Pancreas (tissue), 10 donors: Measurements from ENCODE around the gene AGPAT1. TPM values are rescaled to one million over a fixed set of nuclear protein-coding genes. Genes with fewer than 3 reads are reported as not detected.

Experiments
- ATAC-seq, 4 donors: fragments of 200-7000 bp; cut with Tn5 transposase; one replicate each; pipeline versions ENCODE4 v1.8.0 to v1.9.1; 2020; ENCODE audit warnings: mild to moderate bottlenecking in 4 of 4, moderate library complexity in 4 of 4
- DNase-seq, 6 donors: peaks; one replicate each; pipeline ENCODE4 v3.0.0-alpha.2; 2020
- FAIRE-seq: peaks from 2 replicates; lab custom pipeline; 2012; peaks lifted over from hg19 to GRCh38; lab: Jason Lieb, UNC
- H3K27ac ChIP-seq, 4 donors: fragments of 200-600 bp; sonication (generic); 1 replicate in 3 of 4; 2 replicates in 1 of 4; pipeline versions ENCODE4 v1.5.0 to v1.8.0; 2020
- H3K27me3 ChIP-seq, 4 donors: fragments of 200-600 bp; one replicate each; pipeline ENCODE4 v1.8.0; 2021
- H3K36me3 ChIP-seq, 3 donors: fragments of 200-600 bp; sonication (generic) in 1 of 3; one replicate each; pipeline versions ENCODE4 v1.5.0 to v1.8.0; 2020 to 2021
- H3K4me1 ChIP-seq, 3 donors: fragments of 200-600 bp; one replicate each; pipeline ENCODE4 v1.8.0; 2021
- H3K4me3 ChIP-seq, 4 donors: fragments of 200-600 bp; sonication (generic) in 2 of 4; one replicate each; pipeline versions ENCODE4 v1.5.0 to v1.8.0; 2020 to 2021
- H3K9me3 ChIP-seq, 4 donors: fragments of 200-600 bp; one replicate each; pipeline ENCODE4 v1.8.0; 2021
- CTCF ChIP-seq, 4 donors: fragments of 200-600 bp; sonication (generic) in 3 of 4; IDR thresholded peaks; one replicate each; pipeline versions ENCODE4 v1.5.0 to v1.8.0; 2021; ENCODE audit warnings: antibody characterized with exemption in 4 of 4
- WGBS, 2 donors: extraction: QIAGEN DNeasy Blood & Tissue Kit; methylation state at CpG; one replicate each; pipeline ENCODE4 v1.1.7; 2013; 5-methylcytosine and 5-hydroxymethylcytosine counted together
- intact Hi-C, 3 donors: fragments of 100-400 bp; cut with DNase I; formaldehyde crosslinking; loops; one replicate each; pipeline versions ENCODE4 v1.11.1 to v1.14.2; 2022
- polyA plus RNA-seq, 2 donors: library from polyadenylated mRNA; stranded (reverse); fragments of 200-250 nt; gene quantifications; one replicate each; pipeline ENCODE4 v1.2.3, GENCODE V29; 2013
- total RNA-seq, 6 donors: library from RNA; stranded (reverse); fragmentation: NEBNext Ultra II Directional in 4 of 6; extraction: Animal tissue kit (Norgen Biotek cat#: 25700) in 4 of 6; gene quantifications; one replicate each; pipeline versions ENCODE4 v1.2.1 to v1.2.4, GENCODE V29; 2021 to 2023
- donor health status: healthy with polysubstance abuse.
- donor health status: DM: no; HTN: no; CAD: no; lungs with moderate emphysema.
- donor health status: DM: no; HTN: no; CAD: no.
- donor health status: control.
- donor health status: control.
- donor health status: Bipolar disorder and iron deficiency.
- donor health status: DM: yes; HTN: yes; CAD: no.
- donor health status: DM: no; HTN: no; CAD: no.
- donor health status: DM: no; HTN: no; CAD: no.
- donor health status: DM: yes; HTN: yes; CAD: no.

Gene AGPAT1
- total and polyA plus RNA-seq, 8 donors = 10.1 to 28.1 (median 18.1) TPM

DNA sequence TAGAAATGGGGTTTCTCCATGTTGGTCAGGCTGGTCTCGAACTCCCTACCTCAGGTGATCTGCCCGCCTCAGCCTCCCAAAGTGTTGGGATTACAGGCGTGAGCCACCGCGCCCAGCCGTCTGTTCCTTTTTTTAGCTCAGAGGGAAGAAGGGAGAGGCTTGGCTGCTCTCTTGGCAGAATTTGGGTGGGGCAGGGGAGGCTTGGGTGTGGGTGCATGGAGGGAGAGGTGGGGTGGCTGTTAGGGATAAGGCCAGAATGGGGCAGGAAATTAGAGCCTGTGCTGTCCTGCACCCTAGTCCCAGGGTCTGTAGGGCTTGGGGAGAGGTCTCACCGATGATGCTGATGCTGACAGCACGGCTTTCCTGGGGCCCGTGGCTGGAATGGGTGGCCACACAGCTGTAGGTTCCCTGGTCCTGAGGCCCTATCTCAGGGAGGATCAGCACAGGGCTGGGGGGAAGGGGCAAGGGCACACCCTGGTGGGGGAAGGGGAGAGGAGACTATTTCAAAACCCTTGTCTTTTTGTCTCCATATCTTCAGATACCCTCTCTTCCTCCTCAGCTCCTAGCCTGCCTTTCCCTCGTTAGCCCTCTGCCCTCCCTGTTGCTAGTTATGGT, 6.1 kb upstream of the AGPAT1 start:
- H3K9me3 ChIP-seq = no peaks in the 10 kb centered on the region
- intact Hi-C loops = no loop called here
- ATAC-seq = no peak
- WGBS, 2 donors = 85 to 86% methylated on average over 10 of the region's 10 CpGs
- peaks cover 7 to 11% (median 7%) of the 10 kb centered on the region in 3 donors for H3K4me1 ChIP-seq
- DNase-seq = peak in 1 of 6 donors; percentile 6
- no peak overlapping the region for H3K27ac ChIP-seq
- no peaks in the 10 kb centered on the region for H3K36me3 ChIP-seq
- no peaks in the 10 kb centered on the region for H3K27me3 ChIP-seq
- TF ChIP-seq CTCF (IDR thresholded peaks at IDR 0.05) = no peak
- no peak for FAIRE-seq
- H3K4me3 ChIP-seq = no peak overlapping the region

DNA sequence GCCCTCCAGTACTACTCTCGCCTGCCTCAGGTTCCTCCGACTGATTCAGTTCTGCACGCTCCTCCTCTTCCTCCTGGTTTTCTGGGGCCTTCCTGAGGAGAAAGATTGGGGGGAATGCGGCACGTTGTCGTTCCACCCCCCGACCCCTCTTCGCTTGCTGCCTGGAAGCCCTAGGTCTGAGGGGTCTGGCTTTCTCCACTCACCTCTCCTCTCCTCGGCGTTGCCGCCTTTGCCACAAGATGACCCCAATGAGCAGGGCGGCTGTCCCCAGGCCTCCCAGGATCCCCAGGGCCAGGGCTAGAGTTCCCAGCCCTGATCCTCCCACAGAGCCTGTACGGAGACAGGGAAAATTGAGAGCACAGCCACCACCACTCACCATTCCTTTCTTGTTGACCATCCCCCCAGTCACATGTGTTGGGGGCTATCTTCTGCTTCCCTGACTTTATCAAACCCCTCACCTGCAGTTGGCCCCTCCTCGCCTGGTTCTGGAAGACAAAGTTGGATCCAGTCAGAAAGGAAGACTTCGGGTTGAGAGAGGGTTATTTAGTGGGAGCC, 5.3 kb upstream of the AGPAT1 start:
- no peak overlapping the region for H3K27ac ChIP-seq
- 90 to 96% methylated on average over 12 to 15 of the region's 15 CpGs for WGBS, 2 donors
- no peaks in the 10 kb centered on the region for H3K36me3 ChIP-seq
- TF ChIP-seq CTCF (IDR thresholded peaks at IDR 0.05) = no peak
- ATAC-seq (no peak), DNase-seq (peak in 2 of 6 donors; percentile 12 to 27), FAIRE-seq (no peak)
- H3K4me3 ChIP-seq = no peak overlapping the region
- H3K9me3 ChIP-seq = no peaks in the 10 kb centered on the region
- intact Hi-C loops = no loop called here
- no peaks in the 10 kb centered on the region for H3K27me3 ChIP-seq
- peaks cover 15 to 18% (median 15%) of the 10 kb centered on the region in 3 donors for H3K4me1 ChIP-seq

DNA sequence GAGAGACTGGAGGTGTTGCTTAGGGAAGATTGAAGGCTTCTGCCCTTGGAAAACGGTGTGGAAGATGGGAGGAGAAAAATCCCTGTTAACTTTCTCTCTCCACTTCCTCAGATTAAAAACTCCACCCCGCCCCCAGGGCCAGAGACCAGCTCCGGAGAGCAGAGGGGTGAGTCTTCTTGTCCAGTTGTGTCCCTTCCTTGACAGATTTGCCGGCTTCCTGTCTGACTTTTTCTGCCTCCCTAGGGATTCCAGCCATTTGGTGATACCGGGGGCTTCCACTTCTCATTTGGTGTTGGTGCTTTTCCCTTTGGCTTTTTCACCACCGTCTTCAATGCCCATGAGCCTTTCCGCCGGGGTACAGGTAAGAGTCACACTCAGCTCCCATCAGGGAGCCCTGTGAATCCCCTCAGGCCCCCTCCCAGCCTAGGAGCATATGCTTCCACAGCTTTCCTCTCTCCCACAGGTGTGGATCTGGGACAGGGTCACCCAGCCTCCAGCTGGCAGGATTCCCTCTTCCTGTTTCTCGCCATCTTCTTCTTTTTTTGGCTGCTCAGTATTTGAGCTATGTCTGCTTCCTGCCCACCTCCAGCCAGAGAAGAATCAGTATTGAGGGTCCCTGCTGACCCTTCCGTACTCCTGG, 4.0 kb upstream of the AGPAT1 start:
- no peak for TF ChIP-seq CTCF (IDR thresholded peaks at IDR 0.05)
- no peak for FAIRE-seq
- Histone ChIP-seq H3K4me1 (peaks cover 20 to 24% (median 22%) of the 10 kb centered on the region in 3 donors), H3K36me3 (no peaks in the 10 kb centered on the region), H3K9me3 (no peaks in the 10 kb centered on the region), H3K27me3 (no peaks in the 10 kb centered on the region), H3K27ac (no peak overlapping the region), H3K4me3 (no peak overlapping the region)
- intact Hi-C loops = no loop called here
- 73 to 78% methylated on average over 10 of the region's 10 CpGs for WGBS, 2 donors
- no peak for ATAC-seq
- peak in 1 of 6 donors; percentile 43 for DNase-seq

DNA sequence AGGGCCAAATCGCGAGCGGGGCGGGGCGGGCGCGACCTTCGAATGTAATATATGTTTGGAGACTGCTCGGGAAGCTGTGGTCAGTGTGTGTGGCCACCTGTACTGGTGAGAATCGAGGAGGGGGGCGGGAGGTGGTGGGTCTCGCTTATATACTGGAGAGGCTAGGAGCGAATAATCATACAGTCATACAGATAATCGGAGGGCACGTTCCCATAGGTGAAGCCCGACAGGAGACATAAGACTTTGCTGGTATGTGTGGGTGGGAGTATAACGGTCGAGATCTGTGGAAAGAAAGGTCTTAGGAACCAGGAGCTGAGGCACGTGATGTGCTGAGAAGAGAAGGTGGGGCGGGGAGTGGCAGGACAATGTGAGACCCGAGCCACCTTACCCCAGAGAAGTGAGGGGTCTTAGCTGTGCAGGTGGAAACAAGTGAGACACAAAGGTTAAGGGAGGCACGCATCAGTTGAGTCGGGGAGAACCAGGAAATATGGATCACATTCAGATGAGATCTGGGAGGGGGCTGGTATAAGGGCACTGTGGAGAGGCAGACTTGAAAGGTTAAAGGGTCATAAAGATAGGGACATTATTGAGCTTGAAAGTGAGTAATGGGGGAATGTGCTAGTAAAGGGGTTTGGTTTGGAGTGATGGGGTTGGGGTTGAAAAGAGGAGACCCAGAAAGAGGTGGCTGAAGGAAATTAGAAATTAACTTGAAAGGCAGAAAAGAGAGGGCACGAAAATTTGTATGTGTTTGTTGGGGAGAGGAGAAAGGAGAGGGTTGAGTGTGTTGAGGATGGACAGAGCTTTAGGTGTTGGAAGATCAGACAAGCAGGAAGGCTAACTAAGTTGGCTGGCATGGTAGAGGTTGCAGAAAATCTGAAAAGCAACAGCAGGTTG, 2.9 kb upstream of the AGPAT1 start:
- Histone ChIP-seq H3K4me1 (peaks cover 20 to 31% (median 24%) of the 10 kb centered on the region in 3 donors), H3K9me3 (no peaks in the 10 kb centered on the region), H3K27ac (peak overlapping the region; percentile 86 to 96 (median 90)), H3K27me3 (no peaks in the 10 kb centered on the region), H3K36me3 (no peaks in the 10 kb centered on the region), H3K4me3 (peak overlapping the region; percentile 28 to 88 (median 48))
- intact Hi-C loops = no loop called here
- ATAC-seq = no peak
- 2 to 3% methylated on average over 21 to 24 of the region's 24 CpGs for WGBS, 2 donors
- no peak for FAIRE-seq
- peak in 1 of 6 donors; percentile 78 for DNase-seq
- TF ChIP-seq CTCF (IDR thresholded peaks at IDR 0.05) = no peak
